ENCODE measurements around the gene TSTD1.

Gene TSTD1

GRCh38 chr1:161038523-161039153 lies at the start of gene TSTD1:
Gene TSTD1, minus strand, starts transcription at chr1:161038964. Its CDS starts 75 bp downstream, at chr1:161038889.
- peak in 35 of 56 donors; percentile 2 to 72 (median 37) for DNase-seq

- DNase-seq: no peak
These were observed 47.7 kb upstream of the TSTD1 start for GRCh38 chr1:161086457-161086856.

- no peak for DNase-seq
These were observed 46.4 kb upstream of the TSTD1 start for GRCh38 chr1:161085165-161085564.

GRCh38 chr1:161084597-161084988 lies 45.8 kb upstream of the TSTD1 start:
- no peak for DNase-seq

GRCh38 chr1:161083748-161084596 lies 45.2 kb upstream of the TSTD1 start:
- no peak for DNase-seq

- no peak for DNase-seq
These were observed 44.4 kb upstream of the TSTD1 start for GRCh38 chr1:161082996-161083747.

GRCh38 chr1:161082483-161082882 lies 43.7 kb upstream of the TSTD1 start:
- no peak for DNase-seq

- DNase-seq: no peak
These were observed 42.8 kb upstream of the TSTD1 start for GRCh38 chr1:161081519-161081918.

- DNase-seq: no peak
These were observed 42.0 kb upstream of the TSTD1 start for GRCh38 chr1:161080441-161081405.

- no peak for DNase-seq
These were observed 40.8 kb upstream of the TSTD1 start for GRCh38 chr1:161079436-161080110.

- DNase-seq: no peak
These were observed 38.7 kb upstream of the TSTD1 start for GRCh38 chr1:161077426-161077825.

- DNase-seq: no peak
These were observed 37.6 kb upstream of the TSTD1 start for GRCh38 chr1:161076410-161076809.

GRCh38 chr1:161074676-161075368 lies 36.1 kb upstream of the TSTD1 start:
- DNase-seq: no peak

GRCh38 chr1:161073474-161074121 lies 34.8 kb upstream of the TSTD1 start:
- no peak for DNase-seq

- no peak for DNase-seq
These were observed 34.1 kb upstream of the TSTD1 start for GRCh38 chr1:161072751-161073449.

- peak in 8 of 56 donors; percentile 2 to 24 (median 8) for DNase-seq
These were observed 33.2 kb upstream of the TSTD1 start for GRCh38 chr1:161071886-161072371.

GRCh38 chr1:161070761-161071160 lies 32.0 kb upstream of the TSTD1 start:
- DNase-seq: no peak

- peak in 33 of 56 donors; percentile 4 to 68 (median 23) for DNase-seq
These were observed 31.0 kb upstream of the TSTD1 start, which contains the start of gene ARHGAP30 for GRCh38 chr1:161069731-161070270. Gene ARHGAP30, minus strand, starts transcription at chr1:161069891. Its CDS starts 267 bp downstream, at chr1:161069624.

All from nucleus accumbens (tissue), 56 donors.